Colonic mucosa (tissue), 4 donors: ENCODE data around the gene NLRP1. TPM values are rescaled to one million over a fixed set of nuclear protein-coding genes. Genes with fewer than 3 reads are reported as not detected.

Source experiments
- DNase-seq: peaks from one replicate; pipeline ENCODE4 v3.0.0-alpha.2; 2020
- H3K27ac ChIP-seq: fragments of 200-600 bp; one replicate; pipeline ENCODE4 v1.8.0; 2021
- H3K27me3 ChIP-seq: fragments of 200-600 bp; one replicate; pipeline ENCODE4 v1.8.0; 2021
- H3K36me3 ChIP-seq: fragments of 200-600 bp; one replicate; pipeline ENCODE4 v1.8.0; 2021
- H3K4me1 ChIP-seq: fragments of 200-600 bp; one replicate; pipeline ENCODE4 v1.8.0; 2021; ENCODE audit warnings: mild to moderate bottlenecking
- H3K4me3 ChIP-seq: fragments of 200-600 bp; one replicate; pipeline ENCODE4 v1.8.0; 2021
- H3K9ac ChIP-seq, 2 donors: one replicate each; pipeline ENCODE4 v1.7.0; 2013; ENCODE audit warnings: control low read depth in 2 of 2, low read depth in 2 of 2, low read length in 2 of 2
- H3K9me3 ChIP-seq: fragments of 200-600 bp; one replicate; pipeline ENCODE4 v1.8.0; 2021
- intact Hi-C: fragments of 100-400 bp; cut with DNase I; formaldehyde crosslinking; loops from one replicate; pipeline ENCODE4 v1.14.1; 2022
- total RNA-seq, 2 donors: library from RNA; stranded (reverse); fragmentation: NEBNext Ultra II Directional in 1 of 2; extraction: Animal tissue kit (Norgen Biotek cat#: 25700) in 1 of 2; gene quantifications; one replicate each; pipeline ENCODE4 v1.2.1, GENCODE V29; 2021
- TF ChIP-seq, protein P1 (sequence below): fragments of 200-600 bp; IDR thresholded peaks from one replicate; pipeline ENCODE4 v1.8.0; 2022; ENCODE audit warnings: antibody characterized with exemption, mild to moderate bottlenecking
- donor health status: healthy.
- donor health status: DM: no; HTN: no; CAD: no.
- donor health status: DM: no; HTN: no; CAD: no.

NLRP1 gene
- total RNA-seq, 2 donors from 2014 or later, result 5.1 to 7.2 TPM

DNA sequence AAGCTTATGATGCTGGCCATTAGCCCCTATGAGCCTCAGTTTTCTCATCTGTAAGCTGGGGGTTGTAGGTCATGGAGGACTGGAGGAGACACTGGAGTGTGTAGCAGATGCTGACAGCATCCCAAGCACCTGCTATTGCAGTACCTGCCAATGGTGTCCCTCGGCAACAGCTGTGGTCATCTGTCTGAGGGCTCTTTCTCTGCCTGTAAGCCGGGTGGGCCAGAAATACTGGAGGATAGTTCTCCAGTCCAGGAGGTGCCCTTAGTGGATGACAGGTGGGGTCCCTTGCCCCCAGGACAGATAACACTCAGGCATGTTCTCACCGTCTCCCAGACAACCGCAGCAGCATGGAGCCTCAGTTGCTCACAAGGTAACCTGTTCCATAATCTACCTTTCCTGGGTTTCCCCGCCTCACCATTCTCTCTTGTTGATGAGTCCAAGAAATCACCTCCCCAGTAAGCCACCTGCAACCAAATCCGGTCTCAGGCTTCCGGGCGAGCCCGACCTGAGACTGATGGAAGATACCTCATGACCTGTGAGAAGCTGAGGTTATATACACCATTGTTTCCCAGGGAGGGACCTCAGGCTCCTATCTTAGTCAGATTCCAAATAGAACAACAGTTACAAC lies 23.8 kb downstream of the NLRP1 start:
- no peaks in the 10 kb centered on the region for H3K36me3 ChIP-seq
- intact Hi-C loops, result no loop called here
- no peak for DNase-seq
- no peak overlapping the region for H3K9ac ChIP-seq
- no peaks in the 10 kb centered on the region for H3K4me1 ChIP-seq
- no peak overlapping the region for H3K4me3 ChIP-seq
- no peaks in the 10 kb centered on the region for H3K27me3 ChIP-seq
- no peak overlapping the region for H3K27ac ChIP-seq
- no peaks in the 10 kb centered on the region for H3K9me3 ChIP-seq
- TF ChIP-seq, protein P1, sequence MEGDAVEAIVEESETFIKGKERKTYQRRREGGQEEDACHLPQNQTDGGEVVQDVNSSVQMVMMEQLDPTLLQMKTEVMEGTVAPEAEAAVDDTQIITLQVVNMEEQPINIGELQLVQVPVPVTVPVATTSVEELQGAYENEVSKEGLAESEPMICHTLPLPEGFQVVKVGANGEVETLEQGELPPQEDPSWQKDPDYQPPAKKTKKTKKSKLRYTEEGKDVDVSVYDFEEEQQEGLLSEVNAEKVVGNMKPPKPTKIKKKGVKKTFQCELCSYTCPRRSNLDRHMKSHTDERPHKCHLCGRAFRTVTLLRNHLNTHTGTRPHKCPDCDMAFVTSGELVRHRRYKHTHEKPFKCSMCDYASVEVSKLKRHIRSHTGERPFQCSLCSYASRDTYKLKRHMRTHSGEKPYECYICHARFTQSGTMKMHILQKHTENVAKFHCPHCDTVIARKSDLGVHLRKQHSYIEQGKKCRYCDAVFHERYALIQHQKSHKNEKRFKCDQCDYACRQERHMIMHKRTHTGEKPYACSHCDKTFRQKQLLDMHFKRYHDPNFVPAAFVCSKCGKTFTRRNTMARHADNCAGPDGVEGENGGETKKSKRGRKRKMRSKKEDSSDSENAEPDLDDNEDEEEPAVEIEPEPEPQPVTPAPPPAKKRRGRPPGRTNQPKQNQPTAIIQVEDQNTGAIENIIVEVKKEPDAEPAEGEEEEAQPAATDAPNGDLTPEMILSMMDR, result no peak

DNA sequence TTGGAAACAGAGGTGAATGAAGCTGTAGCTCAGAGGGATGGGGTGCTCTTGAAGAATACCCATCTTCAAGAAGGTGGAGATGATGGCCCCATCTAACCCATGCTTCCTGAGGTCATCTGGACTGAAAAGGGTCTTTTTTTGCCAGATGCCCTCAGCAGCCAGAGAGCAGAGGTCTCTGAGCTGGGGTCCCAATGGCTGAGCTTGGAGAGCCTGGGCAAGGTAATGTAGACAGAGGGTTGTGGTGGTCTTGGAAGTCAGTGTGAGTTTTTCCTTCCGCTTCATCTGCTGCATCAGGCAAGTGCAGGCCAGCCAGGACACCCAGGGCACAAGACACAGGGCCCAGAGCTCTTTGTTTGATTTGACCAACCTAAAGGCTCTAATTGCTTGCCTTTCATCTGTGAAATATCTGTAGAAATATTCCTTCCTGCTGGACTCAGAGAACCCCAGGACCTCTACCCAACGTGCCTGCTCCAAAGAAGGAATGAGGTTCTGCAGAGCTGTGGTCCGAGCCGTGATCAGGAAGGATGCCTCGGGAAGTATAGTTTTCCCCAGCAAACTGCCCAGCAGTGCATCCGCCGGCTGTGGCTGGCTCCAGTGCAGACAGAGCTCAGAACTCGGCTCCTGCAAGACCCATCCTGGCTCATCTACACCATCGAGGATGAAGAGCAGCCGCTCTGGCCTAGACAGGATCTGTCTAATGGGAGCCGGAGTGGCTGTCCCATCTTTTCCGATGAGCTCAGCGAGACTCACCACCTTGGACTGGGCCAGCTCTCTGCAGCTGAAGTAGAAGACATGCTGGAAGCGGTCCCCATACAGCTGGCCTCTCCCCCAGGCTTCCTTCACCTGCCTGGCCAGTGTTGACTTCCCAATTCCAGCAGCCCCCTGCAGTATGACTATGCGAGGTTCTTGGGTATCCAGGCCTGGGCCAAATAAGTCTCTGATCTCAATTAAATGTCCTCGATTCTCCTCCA lies 25.2 kb downstream of the NLRP1 start:
- H3K27ac ChIP-seq, result no peak overlapping the region

DNA sequence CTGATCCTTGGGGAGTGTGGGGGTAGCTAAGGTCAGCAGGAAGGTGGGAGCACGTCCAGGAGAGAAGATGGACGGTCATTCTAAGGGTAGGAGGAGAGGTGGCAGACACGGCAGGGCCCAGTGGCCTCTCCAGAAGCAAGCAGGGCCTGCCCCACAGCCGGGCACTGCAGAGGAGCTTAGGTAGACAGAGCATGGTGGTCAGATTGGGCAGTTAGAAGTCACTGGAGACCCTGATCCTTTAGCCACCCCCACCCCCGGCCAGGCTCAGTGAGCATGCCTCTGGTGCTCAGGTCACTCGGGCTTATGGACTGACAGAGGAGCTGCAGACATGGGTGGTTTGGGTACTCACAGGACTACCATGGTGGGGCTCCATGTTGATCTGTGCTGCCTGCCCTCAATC lies 26.3 kb downstream of the NLRP1 start:
- DNase-seq, result no peak
- intact Hi-C loops, result no loop called here
- H3K9ac ChIP-seq, result no peak overlapping the region

More for the DNA sequence above, 25.2 kb downstream of the NLRP1 start:
- Histone ChIP-seq H3K9ac (no peak overlapping the region), H3K4me3 (no peak overlapping the region), H3K27me3 (no peaks in the 10 kb centered on the region), H3K36me3 (no peaks in the 10 kb centered on the region), H3K4me1 (no peaks in the 10 kb centered on the region), H3K9me3 (no peaks in the 10 kb centered on the region)
- TF ChIP-seq, protein P1, result no peak
- no peak for DNase-seq
- intact Hi-C loops, result no loop called here

DNA sequence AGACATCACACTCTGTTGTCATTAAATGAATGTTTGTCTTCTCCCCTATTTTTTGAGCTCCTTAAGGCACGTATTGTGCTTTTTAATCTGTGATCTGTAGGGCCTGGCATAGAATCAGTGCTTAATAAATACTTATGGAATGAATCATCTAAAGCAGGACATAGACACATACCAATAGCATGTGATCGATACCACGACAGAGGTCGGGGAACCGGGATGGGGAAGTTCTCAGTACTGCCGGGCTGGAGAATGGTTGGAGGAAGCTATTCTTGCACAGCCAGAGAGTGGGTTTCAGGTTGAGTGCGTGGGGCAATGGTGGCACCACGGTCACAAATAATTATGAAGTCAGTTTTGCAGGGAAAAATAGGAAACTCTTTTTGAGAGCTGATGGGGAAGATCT lies 26.8 kb downstream of the NLRP1 start:
- Histone ChIP-seq H3K36me3 (no peaks in the 10 kb centered on the region), H3K9me3 (no peaks in the 10 kb centered on the region), H3K27ac (no peak overlapping the region), H3K4me1 (no peaks in the 10 kb centered on the region), H3K9ac (no peak overlapping the region), H3K27me3 (no peaks in the 10 kb centered on the region), H3K4me3 (no peak overlapping the region)
- TF ChIP-seq, protein P1, result no peak
- intact Hi-C loops, result no loop called here
- no peak for DNase-seq

More for the DNA sequence above, 26.3 kb downstream of the NLRP1 start:
- no peak overlapping the region for H3K27ac ChIP-seq
- H3K27me3 ChIP-seq, result no peaks in the 10 kb centered on the region
- H3K4me1 ChIP-seq, result no peaks in the 10 kb centered on the region
- H3K4me3 ChIP-seq, result no peak overlapping the region
- no peaks in the 10 kb centered on the region for H3K9me3 ChIP-seq
- H3K36me3 ChIP-seq, result no peaks in the 10 kb centered on the region
- TF ChIP-seq, protein P1, result no peak

DNA sequence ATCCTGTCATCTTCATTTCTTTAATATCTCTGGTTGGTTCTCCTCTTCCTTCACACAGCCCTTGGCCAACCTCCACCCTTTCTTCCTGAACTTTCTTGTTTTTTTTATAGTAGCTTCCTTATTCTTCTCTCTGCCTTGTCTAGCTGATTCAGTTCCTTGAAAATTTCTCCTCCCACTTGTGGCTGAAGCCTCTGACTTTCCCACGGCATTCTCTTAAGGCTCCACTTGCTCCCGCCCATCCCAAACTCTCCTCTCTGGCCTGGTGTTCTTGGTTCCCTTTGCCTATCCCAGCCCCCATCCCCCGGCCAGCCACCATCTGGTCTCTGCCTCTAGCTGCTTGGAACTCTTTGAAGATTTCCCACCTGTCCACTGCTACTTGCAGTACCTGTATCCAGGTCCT lies 29.1 kb downstream of the NLRP1 start:
- TF ChIP-seq, protein P1, result no peak
- intact Hi-C loops, result no loop called here
- H3K9me3 ChIP-seq, result no peaks in the 10 kb centered on the region
- DNase-seq, result no peak
- no peak overlapping the region for H3K4me3 ChIP-seq
- H3K36me3 ChIP-seq, result no peaks in the 10 kb centered on the region
- no peak overlapping the region for H3K9ac ChIP-seq
- no peaks in the 10 kb centered on the region for H3K27me3 ChIP-seq
- no peaks in the 10 kb centered on the region for H3K4me1 ChIP-seq
- H3K27ac ChIP-seq, result no peak overlapping the region
